Subcutaneous abdominal adipose tissue (tissue), 5 donors: Measurements from ENCODE around the gene SYNJ2.

Source experiments
- H3K27ac ChIP-seq: one replicate; pipeline ENCODE4 v1.7.0; 2013; ENCODE audit warnings: low read depth, mild to moderate bottlenecking, inconsistent platforms, low read length, moderate library complexity
- H3K27me3 ChIP-seq, 5 donors: one replicate each; pipeline ENCODE4 v1.7.0; 2013; ENCODE audit warnings: low read length in 5 of 5, inconsistent platforms in 1 of 5; ENCODE audit not compliant: control insufficient read depth in 5 of 5, insufficient read depth in 4 of 5
- H3K36me3 ChIP-seq, 5 donors: one replicate each; pipeline ENCODE4 v1.7.0; 2013; ENCODE audit warnings: low read length in 5 of 5; ENCODE audit not compliant: control insufficient read depth in 5 of 5, insufficient read depth in 5 of 5
- H3K4me1 ChIP-seq, 5 donors: one replicate each; pipeline ENCODE4 v1.7.0; 2013; ENCODE audit warnings: low read length in 5 of 5, mild to moderate bottlenecking in 3 of 5, moderate library complexity in 1 of 5; ENCODE audit not compliant: control insufficient read depth in 5 of 5, insufficient read depth in 5 of 5
- H3K4me3 ChIP-seq, 5 donors: one replicate each; pipeline ENCODE4 v1.7.0; 2013; ENCODE audit warnings: low read length in 5 of 5, low read depth in 1 of 5
- H3K9ac ChIP-seq, 5 donors: one replicate each; pipeline ENCODE4 v1.7.0; 2013; ENCODE audit warnings: low read length in 5 of 5, mild to moderate bottlenecking in 4 of 5, moderate library complexity in 3 of 5
- H3K9me3 ChIP-seq, 5 donors: one replicate each; pipeline ENCODE4 v1.7.0; 2013; ENCODE audit warnings: low read length in 5 of 5; ENCODE audit not compliant: control insufficient read depth in 5 of 5
- donor health status: healthy.
- donor health status: healthy.
- donor health status: healthy.
- donor health status: healthy.
- donor health status: healthy.

The SYNJ2 gene

GRCh38 chr6:158085261-158086053 is 103.8 kb downstream of the SYNJ2 start:
- no peak overlapping the region for H3K9ac ChIP-seq
- no peak overlapping the region for H3K4me3 ChIP-seq
- H3K4me1 ChIP-seq, result no peaks in the 10 kb centered on the region
- H3K36me3 ChIP-seq, result peaks cover 0 to 22% (median 10%) of the 10 kb centered on the region in 5 donors
- H3K27me3 ChIP-seq, result no peaks in the 10 kb centered on the region
- no peak overlapping the region for H3K27ac ChIP-seq
- H3K9me3 ChIP-seq, result no peaks in the 10 kb centered on the region

- Histone ChIP-seq H3K27me3 (no peaks in the 10 kb centered on the region), H3K4me1 (no peaks in the 10 kb centered on the region), H3K27ac (no peak overlapping the region), H3K4me3 (no peak overlapping the region), H3K9me3 (no peaks in the 10 kb centered on the region), H3K36me3 (peaks cover 0 to 22% (median 9%) of the 10 kb centered on the region in 5 donors), H3K9ac (no peak overlapping the region)
These were observed 104.4 kb downstream of the SYNJ2 start for GRCh38 chr6:158086054-158086503.

- H3K9me3 ChIP-seq, result no peaks in the 10 kb centered on the region
- H3K9ac ChIP-seq, result no peak overlapping the region
- H3K4me1 ChIP-seq, result no peaks in the 10 kb centered on the region
- no peaks in the 10 kb centered on the region for H3K27me3 ChIP-seq
- no peak overlapping the region for H3K27ac ChIP-seq
- peaks cover 0 to 22% (median 7%) of the 10 kb centered on the region in 5 donors for H3K36me3 ChIP-seq
- peak overlapping the region in 2 of 5 donors; percentile 5 to 24 for H3K4me3 ChIP-seq
These were observed 105.0 kb downstream of the SYNJ2 start for GRCh38 chr6:158086504-158087223.

- Histone ChIP-seq H3K9ac (no peak overlapping the region), H3K27ac (no peak overlapping the region), H3K4me1 (no peaks in the 10 kb centered on the region), H3K36me3 (peaks cover 0 to 22% (median 7%) of the 10 kb centered on the region in 5 donors), H3K27me3 (no peaks in the 10 kb centered on the region), H3K4me3 (no peak overlapping the region), H3K9me3 (no peaks in the 10 kb centered on the region)
These were observed 105.7 kb downstream of the SYNJ2 start for GRCh38 chr6:158087224-158087867.

- no peak overlapping the region for H3K9ac ChIP-seq
- H3K36me3 ChIP-seq, result peaks cover 0 to 24% (median 16%) of the 10 kb centered on the region in 5 donors
- H3K4me1 ChIP-seq, result no peaks in the 10 kb centered on the region
- H3K9me3 ChIP-seq, result no peaks in the 10 kb centered on the region
- no peak overlapping the region for H3K27ac ChIP-seq
- no peak overlapping the region for H3K4me3 ChIP-seq
- no peaks in the 10 kb centered on the region for H3K27me3 ChIP-seq
These were observed 111.1 kb downstream of the SYNJ2 start for GRCh38 chr6:158092806-158093205.

- H3K9ac ChIP-seq, result no peak overlapping the region
- H3K36me3 ChIP-seq, result peaks cover 0 to 24% (median 16%) of the 10 kb centered on the region in 5 donors
- H3K4me1 ChIP-seq, result no peaks in the 10 kb centered on the region
- no peak overlapping the region for H3K27ac ChIP-seq
- H3K9me3 ChIP-seq, result no peaks in the 10 kb centered on the region
- no peaks in the 10 kb centered on the region for H3K27me3 ChIP-seq
- H3K4me3 ChIP-seq, result no peak overlapping the region
These were observed 113.4 kb downstream of the SYNJ2 start for GRCh38 chr6:158095031-158095430.

GRCh38 chr6:158095671-158096070 is 114.0 kb downstream of the SYNJ2 start:
- Histone ChIP-seq H3K4me3 (no peak overlapping the region), H3K9ac (no peak overlapping the region), H3K27ac (no peak overlapping the region), H3K36me3 (peaks cover 0 to 24% (median 16%) of the 10 kb centered on the region in 5 donors), H3K4me1 (no peaks in the 10 kb centered on the region), H3K9me3 (no peaks in the 10 kb centered on the region), H3K27me3 (no peaks in the 10 kb centered on the region)

GRCh38 chr6:158103228-158103627 is 121.6 kb downstream of the SYNJ2 start:
- H3K4me3 ChIP-seq, result no peak overlapping the region
- no peaks in the 10 kb centered on the region for H3K4me1 ChIP-seq
- H3K27ac ChIP-seq, result no peak overlapping the region
- no peak overlapping the region for H3K9ac ChIP-seq
- no peaks in the 10 kb centered on the region for H3K27me3 ChIP-seq
- no peaks in the 10 kb centered on the region for H3K9me3 ChIP-seq
- peaks cover 0 to 4% (median 0%) of the 10 kb centered on the region in 5 donors for H3K36me3 ChIP-seq

- Histone ChIP-seq H3K27ac (no peak overlapping the region), H3K4me3 (no peak overlapping the region)
These were observed 123.0 kb downstream of the SYNJ2 start for GRCh38 chr6:158104696-158105095.

GRCh38 chr6:158109748-158110147 is 128.1 kb downstream of the SYNJ2 start:
- peaks cover 15 to 41% (median 27%) of the 10 kb centered on the region in 5 donors for H3K36me3 ChIP-seq
- no peak overlapping the region for H3K4me3 ChIP-seq
- H3K27ac ChIP-seq, result no peak overlapping the region
- H3K4me1 ChIP-seq, result no peaks in the 10 kb centered on the region
- no peak overlapping the region for H3K9ac ChIP-seq
- no peaks in the 10 kb centered on the region for H3K9me3 ChIP-seq
- no peaks in the 10 kb centered on the region for H3K27me3 ChIP-seq

More at GRCh38 chr6:158104696-158105095, 123.0 kb downstream of the SYNJ2 start:
- Histone ChIP-seq H3K4me1 (no peaks in the 10 kb centered on the region), H3K9me3 (no peaks in the 10 kb centered on the region), H3K27me3 (no peaks in the 10 kb centered on the region), H3K9ac (no peak overlapping the region), H3K36me3 (peaks cover 0 to 12% (median 2%) of the 10 kb centered on the region in 5 donors)
